HG02970 (cell line): Measurements from ENCODE around the gene NKIRAS1.
"Not testable (repeated sequence)": the region's sequence is repeated elsewhere in the genome, so short reads cannot be mapped to it uniquely, and the experiment has no call there.

ENCODE experiments used
- ATAC-seq: cut with Tn5 transposase; IDR thresholded peaks from one replicate; pipeline ENCODE4 v1.9.1; 2021; ENCODE audit warnings: mild to moderate bottlenecking, moderate library complexity, moderate number of reproducible peaks; ENCODE audit not compliant: unreplicated experiment, low FRiP score

NKIRAS1 gene

DNA sequence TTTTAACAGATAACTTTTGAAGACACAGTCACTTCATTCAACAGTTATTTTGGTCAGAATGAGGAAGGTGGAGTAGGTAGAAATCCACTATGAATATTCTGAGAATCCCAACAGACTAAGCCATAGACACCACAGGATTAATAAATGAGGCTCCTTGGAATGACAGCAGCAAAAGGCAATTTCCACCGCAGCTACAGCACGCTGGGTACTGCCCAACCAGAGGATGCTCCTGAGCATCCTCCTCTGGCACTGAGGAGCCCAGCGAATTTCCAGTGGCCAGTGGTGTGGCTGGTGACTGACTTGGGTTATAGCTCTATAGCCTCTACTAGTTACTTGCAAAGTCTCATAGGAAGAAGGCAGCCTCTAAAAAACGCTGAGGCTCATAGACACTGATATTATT lies 24.6 kb upstream of the NKIRAS1 start:
- no peak for ATAC-seq

DNA sequence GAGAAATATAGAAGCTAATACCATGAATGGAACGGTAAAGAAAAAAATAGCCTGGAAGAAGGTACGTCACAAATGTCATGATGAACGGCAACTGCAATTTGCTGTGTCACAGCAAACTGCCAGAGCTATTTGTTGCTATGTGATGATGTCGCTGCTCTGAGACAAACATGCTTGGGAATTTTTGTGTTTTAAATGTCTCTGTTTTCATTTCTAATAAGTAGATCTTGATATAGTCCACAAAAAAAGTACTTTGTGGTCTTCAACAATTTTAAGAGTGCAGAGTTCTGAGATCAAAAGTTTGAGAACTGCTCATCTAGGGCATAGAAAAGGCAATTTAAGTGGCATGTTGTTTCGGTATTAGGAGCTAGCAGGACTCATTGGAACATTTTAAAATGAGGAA lies 24.0 kb upstream of the NKIRAS1 start:
- no peak for ATAC-seq

DNA sequence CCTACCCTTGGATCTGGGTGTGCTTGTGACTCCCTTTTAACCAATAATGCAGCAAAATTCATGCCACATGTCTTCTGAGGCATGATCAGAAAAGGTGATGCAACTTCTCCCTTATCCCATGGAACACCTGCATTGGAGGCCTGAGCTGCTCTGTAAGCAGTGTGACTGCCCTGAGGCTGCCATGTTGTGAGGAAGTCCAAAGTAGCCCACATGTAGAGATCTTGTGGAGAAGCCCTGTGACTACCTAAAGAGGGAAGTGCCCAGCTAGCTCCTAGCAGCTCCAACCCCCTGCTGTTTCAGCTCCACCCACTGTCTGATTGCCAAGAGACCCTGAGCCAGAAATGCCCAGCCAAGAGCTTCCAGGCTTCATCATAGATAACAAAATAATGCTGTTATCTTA lies 21.9 kb upstream of the NKIRAS1 start:
- ATAC-seq, result no peak

DNA sequence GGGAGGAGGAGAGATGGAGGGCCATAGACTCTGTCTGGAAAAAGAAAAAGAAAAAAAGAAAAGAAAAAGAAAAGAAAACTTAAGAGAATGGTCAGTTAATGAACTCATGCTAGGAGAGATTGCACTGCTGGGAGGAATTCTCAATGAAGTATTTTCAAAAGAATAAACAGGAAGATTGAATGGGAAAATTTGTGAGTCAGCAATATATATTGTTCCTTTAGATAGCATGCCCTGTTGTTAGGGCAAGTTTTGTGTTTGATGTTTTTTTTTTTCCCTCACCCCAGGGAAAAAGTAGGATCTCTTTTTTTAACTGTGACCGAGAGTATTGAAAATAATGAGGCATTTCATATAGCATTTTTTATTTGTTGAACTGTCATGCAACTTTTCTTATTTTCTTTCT lies 20.5 kb upstream of the NKIRAS1 start:
- ATAC-seq, result no peak

DNA sequence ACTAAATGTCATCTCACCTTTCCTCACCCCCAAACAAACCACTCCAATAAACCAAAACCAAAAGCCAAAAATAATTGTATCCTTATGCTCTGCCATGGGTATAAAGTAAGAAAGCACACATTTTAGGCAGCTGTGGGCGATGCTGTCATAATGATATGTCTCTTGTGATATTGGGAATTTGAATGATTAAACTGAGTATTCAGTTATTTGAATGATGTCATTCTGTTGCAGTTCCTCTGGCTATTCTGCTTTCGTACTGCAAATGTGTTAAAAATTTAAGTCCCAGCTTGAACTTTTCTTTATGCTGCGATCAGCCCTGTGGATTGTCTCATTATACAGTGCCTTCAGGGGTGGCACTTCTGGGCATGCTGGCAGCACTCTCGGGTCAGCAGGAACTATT lies 17.5 kb upstream of the NKIRAS1 start:
- no peak for ATAC-seq

DNA sequence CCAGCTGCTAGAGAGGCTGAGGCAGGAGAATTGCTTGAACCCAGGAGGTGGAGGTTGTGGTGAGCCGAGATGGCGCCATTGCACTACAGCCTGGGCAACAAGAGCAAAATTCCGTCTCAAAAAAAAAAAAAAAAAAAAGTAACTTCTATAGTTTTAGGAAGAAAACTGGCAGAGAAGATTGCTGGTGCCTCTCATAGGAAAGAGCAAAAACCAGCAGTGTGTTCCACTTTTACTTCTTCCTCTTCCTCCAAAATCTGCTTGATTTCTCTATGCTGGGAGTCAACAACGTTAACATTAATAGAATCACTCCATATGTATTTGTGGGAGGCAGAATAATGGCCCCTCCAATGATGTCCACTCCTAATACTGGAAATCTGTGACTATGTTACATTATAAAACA lies 15.8 kb upstream of the NKIRAS1 start:
- ATAC-seq, result no peak

DNA sequence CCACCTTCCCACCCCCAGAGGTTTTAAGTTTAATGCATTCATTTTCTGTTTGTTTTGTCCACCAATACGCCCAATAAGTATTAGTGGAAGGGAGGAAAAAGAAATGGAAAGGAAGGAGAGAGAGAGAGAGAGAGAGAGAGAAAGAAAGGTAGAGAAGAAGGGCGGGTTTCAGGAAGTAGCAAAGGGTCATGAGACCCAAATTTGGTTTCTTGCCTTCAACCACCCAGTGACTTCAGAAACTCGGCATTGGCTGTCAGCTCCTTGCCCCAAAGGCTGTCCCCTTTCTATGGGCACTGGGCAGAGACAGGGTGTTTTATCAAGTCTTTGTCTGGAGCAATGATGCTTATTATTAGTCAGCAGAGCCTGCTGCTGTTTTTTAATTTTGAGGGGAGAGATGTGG lies 14.8 kb upstream of the NKIRAS1 start:
- no peak for ATAC-seq

DNA sequence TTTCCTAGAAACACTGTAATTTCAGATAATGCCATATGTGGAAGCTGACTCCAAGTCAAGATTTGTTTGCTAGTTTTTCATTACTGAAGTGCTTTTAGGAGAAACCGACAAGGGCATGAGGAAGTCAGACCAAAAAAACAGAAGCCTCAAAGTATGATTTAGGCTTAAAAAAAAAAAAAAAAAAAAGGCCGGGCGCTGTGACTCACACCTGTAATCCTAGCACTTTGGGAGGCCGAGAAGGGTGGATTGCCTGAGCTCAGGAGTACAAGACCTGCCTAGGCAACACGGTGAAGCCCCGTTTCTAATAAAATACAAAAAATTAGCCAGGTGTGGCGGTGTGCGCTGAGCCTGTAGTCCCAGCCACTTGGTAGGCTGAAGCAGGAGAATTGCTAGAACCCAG lies 11.7 kb upstream of the NKIRAS1 start:
- ATAC-seq, result no peak

DNA sequence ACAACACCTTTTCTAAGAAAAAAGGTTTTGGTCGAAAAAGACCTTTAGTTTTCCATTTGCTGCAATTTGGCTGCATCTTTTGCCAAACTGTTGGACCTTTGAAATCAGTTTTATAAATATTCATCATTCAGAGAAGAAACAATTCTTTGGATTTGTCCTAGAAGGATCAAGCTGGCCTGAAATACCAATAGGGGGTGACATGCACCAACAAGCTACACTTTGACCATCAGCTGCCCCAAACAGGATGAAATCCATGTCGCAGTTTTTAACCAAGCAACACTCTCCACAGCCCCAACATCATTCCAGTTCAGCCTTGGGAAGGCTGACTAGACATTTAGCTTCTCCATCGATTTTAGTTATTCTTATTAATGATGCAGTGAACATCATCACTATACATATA lies 9.9 kb upstream of the NKIRAS1 start:
- ATAC-seq, result no peak

DNA sequence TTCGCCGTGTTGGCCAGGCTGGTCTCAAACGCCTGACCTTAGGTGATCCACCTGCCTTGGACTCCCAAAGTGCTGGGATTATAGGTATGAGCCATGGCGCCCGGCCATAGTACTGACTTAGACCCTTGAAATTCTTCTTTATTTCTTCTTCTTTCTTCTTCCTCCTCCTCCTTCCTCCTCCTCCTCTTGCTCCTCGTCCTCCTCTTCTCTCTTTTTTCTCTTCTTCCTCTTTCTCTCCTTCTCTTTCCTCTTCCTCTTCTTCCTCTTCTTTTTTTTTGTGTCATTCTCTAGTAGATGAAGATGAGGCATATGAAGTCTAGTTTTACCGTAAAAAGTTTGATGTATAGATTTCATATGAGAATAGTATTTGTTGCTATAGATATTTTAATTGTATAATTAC lies 9.5 kb upstream of the NKIRAS1 start:
- ATAC-seq, result no peak

DNA sequence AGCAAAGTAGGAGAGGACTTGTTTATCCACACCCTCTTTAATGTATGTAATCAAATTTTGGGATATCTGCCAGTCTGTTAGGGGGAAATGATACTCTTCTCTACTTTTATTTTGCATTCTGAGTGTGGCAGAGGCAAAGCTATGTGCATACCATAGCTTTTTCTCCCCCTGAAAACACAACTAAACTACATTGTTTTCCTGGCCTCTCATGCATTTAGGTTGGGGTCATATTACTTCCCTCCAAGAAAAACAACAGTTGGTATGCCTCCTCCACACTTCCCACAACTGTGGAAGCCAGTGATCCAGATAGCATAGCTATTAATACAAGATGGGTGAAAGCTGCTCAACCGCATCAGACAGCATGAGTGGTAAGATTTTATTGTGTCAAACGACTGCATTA lies 7.0 kb upstream of the NKIRAS1 start:
- no peak for ATAC-seq

DNA sequence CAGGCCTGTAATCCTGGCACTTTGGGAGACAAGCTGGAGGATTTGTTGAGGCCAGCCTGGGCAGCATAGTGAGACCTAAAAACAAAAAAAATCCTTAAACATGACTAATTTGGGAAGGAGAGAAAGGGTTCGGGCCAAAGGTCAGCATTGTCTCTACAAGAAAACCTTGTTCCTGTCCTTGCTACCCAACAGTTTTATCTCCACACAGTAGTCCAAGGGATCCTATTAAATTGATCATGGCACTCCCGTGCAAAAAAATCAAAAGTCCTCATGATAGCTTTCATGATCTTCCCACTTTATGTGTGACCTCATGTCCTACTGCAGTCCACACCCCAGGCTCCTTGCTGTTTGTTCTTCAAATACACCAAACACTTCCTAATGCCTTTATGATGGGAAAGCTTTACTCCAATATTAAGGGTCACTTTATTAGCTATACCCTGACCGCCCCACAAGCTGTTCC lies 4.3 kb upstream of the NKIRAS1 start:
- ATAC-seq, result no peak

DNA sequence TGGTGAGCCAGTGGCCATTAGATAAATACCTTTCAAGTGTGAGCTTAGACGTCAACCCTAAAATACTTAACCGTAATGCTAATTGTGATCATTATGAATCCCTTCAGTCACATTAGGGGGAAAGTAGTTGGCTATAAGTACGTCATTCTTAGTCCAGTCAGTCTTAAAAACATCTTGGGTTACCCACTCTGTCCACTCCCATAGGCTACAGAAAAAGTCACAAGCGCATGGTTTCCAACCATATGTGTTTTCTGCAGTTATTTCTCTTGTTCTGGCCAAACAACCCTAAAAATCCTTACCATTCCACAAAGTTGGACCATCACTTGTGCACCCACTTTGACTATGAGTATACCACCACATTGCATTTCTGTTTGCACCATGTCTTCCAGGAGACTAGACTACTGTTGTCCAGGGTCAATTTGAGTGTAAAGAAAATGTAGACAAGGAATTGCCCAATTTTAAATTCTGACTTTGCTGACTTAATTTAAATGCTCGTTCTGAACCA lies 3.4 kb upstream of the NKIRAS1 start:
- no peak for ATAC-seq

DNA sequence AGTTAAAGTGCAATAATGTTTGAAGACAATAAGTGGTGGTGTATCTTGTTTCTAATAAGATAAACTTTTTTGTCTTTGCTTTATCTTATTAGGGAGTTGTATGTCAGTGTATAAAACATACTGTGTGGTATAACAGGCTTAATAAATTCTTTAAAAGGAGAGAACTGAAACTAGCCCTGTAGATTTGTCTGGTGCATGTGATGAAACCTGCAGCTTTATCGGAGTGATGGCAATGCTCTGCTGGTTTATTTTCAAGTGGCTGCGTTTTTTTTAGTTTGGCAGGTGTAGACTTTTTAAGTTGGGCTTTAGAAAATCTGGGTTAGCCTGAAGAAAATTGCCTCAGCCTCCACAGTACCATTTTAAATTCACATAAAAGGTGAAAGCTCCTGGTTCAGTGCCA lies 2.8 kb upstream of the NKIRAS1 start:
- ATAC-seq, result no peak

DNA sequence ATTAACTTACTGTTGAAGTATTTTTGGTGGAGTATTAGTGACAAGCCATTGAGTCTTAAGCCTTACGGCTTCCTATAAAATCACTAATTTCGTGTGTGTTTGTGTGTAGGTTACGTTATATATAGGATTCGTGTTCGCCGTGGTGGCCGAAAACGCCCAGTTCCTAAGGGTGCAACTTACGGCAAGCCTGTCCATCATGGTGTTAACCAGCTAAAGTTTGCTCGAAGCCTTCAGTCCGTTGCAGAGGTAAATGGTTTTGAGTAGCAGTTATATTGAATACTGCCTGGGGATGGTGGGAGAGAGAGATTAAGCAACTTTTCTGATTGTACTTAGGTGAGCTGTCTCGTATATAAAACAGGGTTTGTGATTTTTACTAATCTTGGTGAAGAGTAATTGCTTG lies 1.5 kb upstream of the NKIRAS1 start:
- ATAC-seq, result not testable (repeated sequence)

DNA sequence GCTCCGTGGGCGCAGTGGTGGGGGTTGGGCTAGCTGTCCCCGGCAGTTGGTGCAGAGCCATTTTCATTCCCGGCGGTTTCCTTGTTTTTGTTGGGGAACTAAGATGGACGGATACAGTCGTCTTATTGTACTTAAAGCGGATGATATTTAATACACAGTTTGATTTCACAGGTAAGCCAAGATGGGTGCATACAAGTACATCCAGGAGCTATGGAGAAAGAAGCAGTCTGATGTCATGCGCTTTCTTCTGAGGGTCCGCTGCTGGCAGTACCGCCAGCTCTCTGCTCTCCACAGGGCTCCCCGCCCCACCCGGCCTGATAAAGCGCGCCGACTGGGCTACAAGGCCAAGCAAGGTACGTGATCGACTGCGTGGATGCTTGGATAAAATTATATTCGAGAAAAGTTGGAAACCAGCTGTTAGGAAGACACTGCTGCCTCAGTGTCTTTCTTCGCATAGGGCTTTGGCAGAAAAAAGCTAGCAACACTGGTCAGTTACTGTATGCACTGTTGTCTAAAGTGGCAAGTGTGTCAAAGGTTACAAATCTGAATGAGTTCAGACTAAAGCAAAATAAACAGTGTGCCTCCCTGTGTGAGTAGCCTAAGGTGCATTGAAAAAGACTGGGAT lies 1.0 kb upstream of the NKIRAS1 start:
- ATAC-seq, result not testable (repeated sequence)

DNA sequence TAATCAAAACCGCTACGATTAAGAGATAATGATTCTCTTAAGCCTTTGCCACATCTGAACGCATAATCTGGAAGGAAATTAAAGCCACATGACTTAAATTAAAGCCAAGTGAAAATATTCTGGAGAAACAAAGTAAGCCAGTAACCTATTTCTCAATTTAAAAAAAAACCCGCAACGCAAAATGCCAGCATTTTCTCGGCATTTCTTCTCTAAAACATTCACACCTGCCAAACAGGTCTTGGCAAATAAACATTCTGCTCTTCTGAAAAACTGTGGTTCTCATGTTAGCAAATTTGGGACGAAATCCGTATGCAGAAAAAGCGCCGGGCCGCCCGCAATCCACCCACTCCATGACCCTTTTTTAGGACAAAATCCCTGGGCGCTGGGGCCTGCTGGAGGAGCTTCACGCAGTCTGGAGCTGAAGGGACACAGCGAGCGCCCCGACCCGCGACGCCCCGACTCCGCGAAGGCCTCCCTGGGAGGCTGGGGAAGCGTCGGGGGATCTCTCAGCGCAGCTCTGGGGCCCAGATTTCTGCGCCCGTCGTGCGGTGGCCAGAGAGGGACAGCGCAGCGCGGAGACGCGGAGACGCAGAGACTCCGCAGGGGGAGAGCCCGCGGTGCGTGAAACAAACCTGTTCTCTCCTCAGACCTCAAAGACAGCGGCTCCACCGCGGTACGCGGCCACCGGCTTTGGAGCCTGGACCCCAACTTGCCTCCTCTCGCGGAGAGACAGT lies 471 bp downstream of the NKIRAS1 start:
- ATAC-seq, result peak; percentile 38

DNA sequence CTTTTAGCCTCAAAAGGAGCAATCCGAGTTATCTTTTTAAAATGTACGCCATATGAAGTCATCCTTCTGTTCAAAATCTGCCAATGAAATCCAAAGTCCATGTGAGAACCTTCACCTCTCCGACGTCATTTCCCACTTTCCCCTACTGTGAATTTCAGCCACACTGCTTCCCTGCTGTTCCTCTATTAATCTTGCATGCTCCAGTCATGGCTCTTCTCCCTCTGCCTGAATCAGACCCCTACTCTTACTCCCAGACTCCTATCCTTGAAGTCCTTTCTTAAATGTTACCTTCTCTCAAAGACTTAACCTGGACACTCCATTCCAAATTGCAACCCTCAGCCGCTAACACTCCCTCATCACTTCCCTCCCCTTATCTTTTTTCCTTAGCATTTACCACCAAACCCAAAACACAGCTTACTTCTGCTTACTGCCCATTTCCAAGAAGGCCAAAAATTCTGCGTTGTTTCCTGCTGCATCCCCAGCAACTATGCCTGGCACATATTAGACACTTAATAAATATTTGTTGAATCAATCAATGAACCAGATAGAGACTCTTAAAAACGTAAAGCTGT lies 1.2 kb downstream of the NKIRAS1 start:
- ATAC-seq, result no peak

DNA sequence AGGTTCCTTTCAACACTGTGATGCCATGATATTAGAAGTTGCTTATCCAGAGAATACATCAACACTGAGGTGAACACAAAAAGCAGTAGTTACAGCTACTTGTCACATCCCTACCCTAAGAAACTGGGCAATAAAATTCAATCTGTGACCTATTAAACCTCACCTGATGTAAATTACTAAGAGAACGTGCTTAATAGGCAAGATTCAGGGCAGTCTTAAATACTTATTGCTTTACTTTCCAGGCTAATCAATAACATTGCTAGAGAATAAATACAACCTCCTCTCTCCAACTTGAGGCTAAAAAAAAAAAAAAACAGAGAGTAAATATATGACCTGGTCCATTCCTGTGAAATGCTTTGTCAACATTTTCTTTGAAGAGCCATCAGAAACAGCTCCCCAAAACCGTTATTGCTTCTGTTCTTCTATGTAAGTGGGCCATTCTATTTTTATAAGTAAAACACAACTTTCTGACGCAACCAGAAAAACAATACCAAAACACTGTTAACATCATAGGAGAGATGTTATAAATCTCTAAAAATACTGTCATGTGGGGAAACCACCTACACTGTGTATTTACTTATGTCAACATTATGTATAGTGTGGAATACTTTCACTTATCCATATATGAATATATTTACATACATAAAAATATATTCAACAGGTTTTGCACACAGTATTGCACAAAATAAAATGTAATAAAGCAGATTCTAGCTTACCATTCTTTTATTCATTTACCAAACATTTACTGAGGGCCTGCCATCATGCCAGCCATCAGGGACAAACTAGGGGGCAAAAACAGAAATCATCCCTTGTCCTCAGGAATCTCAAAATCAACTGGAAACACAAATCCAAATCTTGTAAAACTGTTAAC lies 2.7 kb downstream of the NKIRAS1 start:
- no peak for ATAC-seq

DNA sequence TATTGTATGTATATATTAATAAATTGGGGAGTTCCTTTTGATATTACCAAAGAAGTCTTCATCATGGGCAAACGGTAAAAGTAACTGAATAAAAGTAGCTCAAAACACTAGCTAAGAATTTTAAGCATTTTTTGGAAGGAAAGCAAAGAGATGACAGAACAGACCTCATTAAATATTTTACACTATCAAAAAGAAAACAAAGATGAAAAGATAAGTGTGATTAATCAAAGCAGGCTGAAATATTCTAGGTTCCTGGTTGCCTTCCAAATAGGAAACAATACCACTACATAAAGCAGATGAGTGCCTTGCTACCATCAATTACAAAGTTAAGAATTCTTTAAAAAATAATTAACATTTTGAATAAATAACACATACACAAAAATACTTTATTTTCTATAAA lies 3.6 kb downstream of the NKIRAS1 start:
- no peak for ATAC-seq

DNA sequence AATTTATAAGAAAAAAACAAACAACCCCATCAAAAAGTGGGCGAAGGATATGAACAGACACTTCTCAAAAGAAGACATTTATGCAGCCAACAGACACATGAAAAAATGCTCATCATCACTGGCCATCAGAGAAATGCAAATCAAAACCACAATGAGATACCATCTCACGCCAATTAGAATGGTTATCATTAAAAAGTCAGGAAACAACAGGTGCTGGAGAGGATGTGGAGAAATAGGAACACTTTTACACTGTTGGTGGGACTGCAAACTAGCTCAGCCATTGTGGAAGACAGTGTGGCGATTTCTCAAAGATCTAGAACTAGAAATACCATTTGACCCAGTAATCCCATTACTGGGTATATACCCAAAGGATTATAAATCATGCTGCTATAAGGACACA lies 4.5 kb downstream of the NKIRAS1 start:
- not testable (repeated sequence) for ATAC-seq
